GM18511 (cell line): ENCODE data around the gene TSPAN10.
A peak's percentile ranks its signal among the peaks of the same experiment; 100 is the strongest.
"Not testable (repeated sequence)": the region's sequence is repeated elsewhere in the genome, so short reads cannot be mapped to it uniquely, and the experiment has no call there.

Experiments used
- ATAC-seq: cut with Tn5 transposase; IDR thresholded peaks from one replicate; pipeline ENCODE4 v1.9.1; 2021; ENCODE audit warnings: mild to moderate bottlenecking, moderate library complexity; ENCODE audit not compliant: unreplicated experiment

The TSPAN10 gene

DNA sequence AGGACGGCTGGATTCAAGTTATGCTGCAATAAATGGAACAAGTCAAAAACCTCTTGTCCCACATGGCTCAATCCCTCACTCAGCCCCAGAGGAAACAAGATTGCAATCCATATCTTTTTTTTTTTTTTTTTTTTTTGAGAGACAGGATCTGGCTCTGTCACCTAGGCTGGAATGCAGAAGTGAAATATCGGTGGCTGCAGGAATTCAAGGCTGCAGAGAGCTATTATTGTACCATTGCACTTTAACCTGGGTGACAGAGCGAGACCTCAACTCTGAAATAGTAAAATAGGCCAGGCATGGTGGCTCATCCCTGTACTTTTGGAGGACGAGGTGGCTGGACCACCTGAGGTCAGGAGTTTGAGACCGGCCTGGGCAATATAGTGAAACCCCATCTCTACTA lies 22.0 kb downstream of the TSPAN10 start:
- ATAC-seq, result no peak

DNA sequence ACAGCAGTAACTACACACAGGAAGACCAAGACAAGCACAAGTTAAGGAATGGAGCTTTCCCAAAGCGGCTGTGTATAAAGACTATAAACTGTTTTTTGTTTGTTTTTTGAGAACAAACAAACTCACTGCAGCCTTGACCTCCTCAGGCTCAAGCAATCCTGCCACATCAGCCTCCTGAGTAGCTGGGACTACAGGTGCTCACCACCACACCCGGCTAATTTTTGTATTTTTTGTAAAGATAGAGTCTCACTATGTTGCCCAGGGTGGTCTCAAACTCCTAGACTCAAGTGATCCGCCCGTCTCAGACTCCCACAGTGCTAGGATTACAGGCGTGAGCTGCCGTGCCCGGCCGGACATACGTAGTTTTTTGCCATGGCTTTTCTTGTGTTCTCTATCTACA lies 23.4 kb downstream of the TSPAN10 start:
- no peak for ATAC-seq

GRCh38 chr17:81662002-81662401 lies 25.0 kb downstream of the TSPAN10 start:
- ATAC-seq, result no peak

DNA sequence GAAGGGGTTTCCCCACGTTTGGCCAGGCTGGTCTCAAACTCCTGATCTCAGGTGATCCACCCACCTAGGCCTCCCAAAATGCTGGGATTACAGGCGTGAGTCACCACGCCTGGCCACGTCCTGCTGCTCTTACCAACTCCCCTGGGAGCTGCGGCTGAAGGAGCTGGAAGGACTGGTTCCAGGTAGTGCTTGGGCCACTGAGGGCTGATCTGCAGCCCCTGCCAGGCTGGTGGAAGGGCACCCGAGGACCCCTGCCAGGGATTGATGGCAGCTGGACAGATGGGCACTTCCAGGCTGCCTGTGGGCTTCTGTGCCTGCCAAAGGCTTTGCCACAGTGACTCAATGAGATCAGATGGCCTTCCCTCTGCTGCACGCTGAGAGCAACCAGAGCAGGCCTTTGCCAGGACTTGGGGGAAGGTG lies 27.1 kb downstream of the TSPAN10 start:
- no peak for ATAC-seq

GRCh38 chr17:81665205-81666091 lies 28.5 kb downstream of the TSPAN10 start:
- peak; percentile 28 for ATAC-seq

GRCh38 chr17:81666092-81666341 lies 29.0 kb downstream of the TSPAN10 start:
- peak; percentile 11 for ATAC-seq

DNA sequence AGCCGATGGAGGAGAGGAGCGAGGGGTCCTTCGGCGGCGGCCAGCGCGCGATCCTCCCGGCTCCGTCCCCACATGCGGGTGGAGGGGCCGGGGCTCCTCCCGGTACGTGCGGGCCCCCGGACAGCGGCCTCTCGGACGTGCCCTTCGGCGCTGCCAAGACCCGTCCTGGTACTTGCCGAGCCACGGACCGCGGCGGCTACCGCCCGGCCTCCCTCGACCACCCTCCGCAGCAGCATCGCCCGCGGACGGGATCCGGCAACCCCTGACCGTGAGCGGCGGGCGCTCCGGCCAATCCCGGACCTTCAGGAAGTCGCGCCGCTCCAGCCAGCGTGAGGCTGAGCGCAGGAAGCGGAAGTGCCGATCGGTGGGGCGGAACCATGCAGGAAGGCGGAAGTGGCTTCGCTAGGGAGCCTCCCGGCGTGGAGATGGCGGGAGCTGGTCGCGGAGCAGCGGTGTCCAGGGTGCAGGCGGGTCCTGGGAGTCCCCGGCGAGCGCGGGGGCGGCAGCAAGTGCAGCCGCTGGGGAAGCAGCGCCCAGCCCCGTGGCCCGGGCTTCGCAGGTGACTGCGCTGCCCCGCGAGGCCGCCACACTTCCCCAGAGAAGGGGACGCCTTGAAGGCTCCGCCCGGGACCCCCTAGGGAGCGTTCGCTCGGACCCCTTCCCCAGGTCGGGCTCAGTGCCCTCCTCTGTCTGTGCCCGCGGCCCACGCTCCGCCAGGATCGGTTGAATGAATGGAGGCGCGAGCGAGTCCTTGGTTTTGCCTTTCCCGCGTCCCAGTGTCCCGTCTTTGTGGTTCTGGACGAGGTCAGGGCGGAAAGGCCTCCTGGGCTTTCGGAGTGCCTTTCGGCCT lies 29.6 kb downstream of the TSPAN10 start, which contains the start of the genes CCDC137 and OXLD1:
Gene CCDC137, plus strand, starts transcription at position 396 of the 850 bp plus-strand sequence. Its CDS starts 30 bp downstream, at position 426.
Gene OXLD1, minus strand, starts transcription at position 264 of the 850 bp plus-strand sequence. Its CDS starts 28 bp downstream, at position 236.
- ATAC-seq, result peak; percentile 92

- ATAC-seq, result no peak
These were observed 30.8 kb downstream of the TSPAN10 start for GRCh38 chr17:81667754-81668153.

GRCh38 chr17:81672504-81672903 lies 35.5 kb downstream of the TSPAN10 start:
- no peak for ATAC-seq

- no peak for ATAC-seq
These were observed 36.0 kb downstream of the TSPAN10 start for GRCh38 chr17:81672954-81673353.

DNA sequence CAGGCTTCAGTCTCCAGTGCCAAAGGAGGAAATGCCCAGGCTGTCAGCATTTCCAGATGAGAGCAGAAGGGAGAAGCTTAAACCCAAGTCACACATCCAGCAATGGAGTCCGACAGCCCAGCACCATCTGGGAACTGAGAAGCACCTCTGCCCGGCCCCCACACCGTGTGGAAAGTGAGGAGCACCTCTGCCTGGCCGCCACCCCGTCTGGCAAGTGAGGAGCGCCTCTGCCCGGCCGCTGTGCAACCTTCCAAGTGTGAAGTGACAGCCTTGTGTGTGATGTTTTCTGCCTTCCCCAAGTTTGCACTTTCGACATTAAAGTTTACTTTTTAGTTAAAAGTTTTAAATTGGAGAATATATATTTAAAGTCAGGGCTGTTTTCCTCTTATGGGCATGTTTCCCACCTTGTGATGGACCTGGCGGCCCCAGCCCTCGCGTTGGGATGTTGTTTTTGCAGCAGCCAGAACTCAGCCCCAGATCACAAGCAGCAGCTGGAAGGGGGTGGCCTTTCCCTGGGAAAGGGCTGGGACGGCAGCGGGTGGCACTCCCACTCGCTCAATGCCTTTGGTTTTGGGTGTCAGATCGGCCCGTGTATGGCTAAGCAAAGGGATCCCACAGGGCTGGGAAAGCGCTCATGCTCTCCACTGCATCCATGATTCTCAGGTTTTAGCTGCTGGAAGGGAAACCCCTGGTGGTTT lies 36.7 kb downstream of the TSPAN10 start:
- no peak for ATAC-seq

- ATAC-seq, result not testable (repeated sequence)
These were observed 38.7 kb downstream of the TSPAN10 start for GRCh38 chr17:81675515-81676221.

DNA sequence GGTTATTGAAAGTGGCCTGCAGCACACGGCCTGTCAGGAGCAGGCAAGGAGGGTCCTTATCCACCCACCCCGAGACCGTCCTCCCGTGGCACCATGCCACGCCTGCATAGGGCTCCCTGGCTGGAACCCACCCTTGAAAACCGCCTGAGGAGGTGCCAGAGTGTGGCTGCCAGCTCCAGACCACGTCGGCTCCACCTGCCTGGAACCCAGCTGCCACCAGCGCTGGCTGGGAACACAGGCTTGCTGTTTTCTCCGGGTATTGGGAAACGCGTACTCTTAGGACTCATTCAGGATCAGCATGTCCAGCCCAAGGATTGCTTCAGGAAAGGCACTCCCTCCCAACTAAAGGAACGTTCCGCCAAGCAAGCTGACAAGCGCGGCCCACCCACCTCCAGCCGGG lies 39.9 kb downstream of the TSPAN10 start:
- ATAC-seq, result no peak

DNA sequence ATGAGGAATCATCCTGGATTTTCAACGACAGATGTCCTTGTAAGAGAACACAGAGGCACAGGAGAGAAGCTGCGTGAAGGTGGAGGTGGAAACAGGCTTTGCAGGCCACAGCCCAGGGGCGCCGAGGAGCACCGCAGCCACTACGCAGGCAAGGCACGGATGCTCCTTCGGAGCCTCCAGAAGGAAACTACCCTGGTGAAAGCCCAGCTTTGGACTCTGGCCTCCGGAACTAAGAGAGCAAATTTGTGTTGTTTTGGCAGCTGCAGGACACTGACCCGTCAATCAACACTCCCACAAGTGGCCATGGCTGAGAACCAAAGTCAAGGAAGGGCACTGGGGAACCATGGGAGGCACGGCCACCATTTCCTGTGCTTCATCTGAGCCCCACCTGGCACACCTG lies 43.2 kb downstream of the TSPAN10 start:
- ATAC-seq, result no peak

- no peak for ATAC-seq
These were observed 44.7 kb downstream of the TSPAN10 start for GRCh38 chr17:81681672-81682071.

DNA sequence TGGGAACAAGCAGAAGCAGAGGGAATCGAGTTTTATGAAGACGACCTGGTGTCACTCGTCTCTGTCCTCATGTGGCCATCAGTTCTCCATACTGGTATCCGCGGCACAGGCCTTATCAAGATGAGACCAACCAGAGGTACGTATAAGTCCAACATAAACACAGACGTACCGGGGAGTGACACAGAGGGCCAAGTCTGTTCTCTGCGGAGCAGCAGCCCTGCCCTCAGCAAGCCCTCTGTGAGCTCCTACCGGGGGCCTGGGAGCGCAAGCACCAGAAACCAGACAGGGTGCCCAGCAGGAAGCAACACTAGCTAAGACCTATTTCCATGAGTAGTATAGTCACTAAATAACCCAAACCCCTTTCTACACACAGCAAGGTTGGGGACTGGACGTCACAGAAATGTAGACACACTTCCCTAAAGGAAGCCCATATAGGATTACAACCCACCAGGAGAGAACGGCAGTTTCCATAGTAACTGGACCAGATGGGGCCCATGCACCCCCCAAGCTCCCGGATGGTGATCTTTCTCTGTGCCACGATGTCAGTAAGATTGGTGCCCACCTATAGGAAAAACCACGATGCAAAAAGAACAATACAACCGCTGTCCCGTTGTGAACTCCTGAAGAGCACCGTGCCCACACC lies 45.7 kb downstream of the TSPAN10 start:
- no peak for ATAC-seq

GRCh38 chr17:81683208-81683583 lies 46.2 kb downstream of the TSPAN10 start:
- ATAC-seq, result peak; percentile 14

DNA sequence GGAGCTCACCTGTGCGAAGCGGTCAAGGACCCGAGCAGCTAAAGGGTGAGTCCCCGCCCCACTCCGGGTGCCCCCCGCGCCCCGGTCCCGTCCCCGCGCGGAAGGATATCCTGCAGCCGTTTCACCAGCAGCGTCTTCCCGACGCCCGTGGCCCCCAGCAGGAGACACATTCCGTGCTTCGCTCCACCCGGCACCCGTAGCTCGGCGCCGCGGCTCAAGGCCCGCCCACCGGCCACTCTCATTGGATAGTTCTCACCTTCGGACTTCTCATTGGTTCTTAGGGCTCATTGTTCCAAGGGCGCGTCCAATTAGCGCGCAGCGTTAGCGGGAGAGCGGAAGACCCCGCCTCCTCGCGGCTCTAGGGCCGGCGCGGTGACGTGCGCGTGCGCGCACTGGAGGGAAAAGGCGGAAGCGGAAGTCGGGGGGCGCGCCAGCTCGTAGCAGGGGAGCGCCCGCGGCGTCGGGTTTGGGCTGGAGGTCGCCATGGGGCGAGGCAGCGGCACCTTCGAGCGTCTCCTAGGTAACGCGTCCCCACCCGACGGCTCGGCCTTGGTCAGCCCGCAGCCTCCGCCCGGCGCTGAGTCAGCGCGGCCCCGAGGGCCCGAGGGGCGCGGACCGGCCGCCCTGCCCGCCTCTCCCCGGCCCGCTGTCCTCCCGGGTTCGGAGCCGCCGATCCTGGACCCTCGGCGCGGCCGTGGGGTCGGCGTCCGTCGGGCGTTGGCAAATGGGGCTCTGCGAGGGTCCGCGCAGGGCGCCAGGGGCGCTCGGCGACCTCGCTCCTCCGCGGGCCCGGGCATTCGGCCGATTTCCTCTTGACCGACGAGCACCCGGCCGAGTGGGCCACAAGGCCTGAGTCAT lies 46.8 kb downstream of the TSPAN10 start, which contains the start of the genes ARL16 and HGS:
Gene ARL16, minus strand, starts transcription at position 214 of the 858 bp plus-strand sequence. Its CDS starts 44 bp downstream, at position 170.
Gene HGS, plus strand, starts transcription at position 428 of the 858 bp plus-strand sequence. Its CDS starts 56 bp downstream, at position 484.
- peak; percentile 94 for ATAC-seq

GRCh38 chr17:81684442-81684911 lies 47.5 kb downstream of the TSPAN10 start:
- no peak for ATAC-seq
